ENCODE results near the gene VASH1. TPM values are rescaled to one million over a fixed set of nuclear protein-coding genes. Genes with fewer than 3 reads are reported as not detected.

The VASH1 gene
- total RNA-seq, 2 donors from 2014 or later, result 10.3 to 19.8 TPM

DNA sequence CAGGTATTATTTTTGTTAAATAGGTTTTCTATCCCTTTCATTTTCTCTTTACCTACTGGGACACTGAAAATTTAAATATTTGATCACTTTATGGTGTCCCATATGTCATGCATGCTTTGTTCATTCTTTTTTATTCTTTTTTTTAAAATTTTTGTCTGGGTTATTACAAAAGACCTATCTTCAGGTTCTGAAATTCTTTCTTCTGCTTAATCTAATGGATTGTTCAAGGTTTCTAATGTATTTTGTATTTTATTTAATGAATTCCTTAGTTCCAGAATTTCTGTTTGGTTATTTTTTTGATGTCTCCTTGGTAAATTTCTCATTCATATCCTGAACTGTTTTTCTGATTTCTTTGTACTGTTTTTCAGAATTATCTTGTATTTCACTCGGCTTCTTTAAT, 20.2 kb upstream of the VASH1 start:
- 91% methylated on average over 1 of the region's 1 CpG; no CpG with 5 or more reads in 1 of the 2 experiments for WGBS, 2 experiments (ENCODE audit: insufficient coverage in 1 of 2, insufficient read length in 1 of 2)
- Histone ChIP-seq H3K36me3 (ENCODE audit: control insufficient read depth, insufficient read depth, low read length) (no peaks in the 10 kb centered on the region), H3K4me3 (ENCODE audit: low read length) (no peak overlapping the region), H3K9ac (ENCODE audit: extremely low read depth, low read length, poor library complexity, severe bottlenecking) (no peak overlapping the region), H3K9me3 (ENCODE audit: control insufficient read depth, low read length) (peaks cover 25% of the 10 kb centered on the region), H3K27ac (ENCODE audit: low read depth, low read length) (no peak overlapping the region), H3K4me1 (ENCODE audit: control insufficient read depth, insufficient read depth, low read length) (no peaks in the 10 kb centered on the region), H3K27me3 (ENCODE audit: control insufficient read depth, insufficient read depth, low read length, poor library complexity, severe bottlenecking) (no peaks in the 10 kb centered on the region)
- H3K9me3 Mint-ChIP-seq, result peaks cover 36% of the 10 kb centered on the region
- no peak overlapping the region for H3K4me3 Mint-ChIP-seq
- peaks cover 17% of the 10 kb centered on the region for H3K27me3 Mint-ChIP-seq (ENCODE audit: insufficient read depth)
- TF ChIP-seq, protein P1, sequence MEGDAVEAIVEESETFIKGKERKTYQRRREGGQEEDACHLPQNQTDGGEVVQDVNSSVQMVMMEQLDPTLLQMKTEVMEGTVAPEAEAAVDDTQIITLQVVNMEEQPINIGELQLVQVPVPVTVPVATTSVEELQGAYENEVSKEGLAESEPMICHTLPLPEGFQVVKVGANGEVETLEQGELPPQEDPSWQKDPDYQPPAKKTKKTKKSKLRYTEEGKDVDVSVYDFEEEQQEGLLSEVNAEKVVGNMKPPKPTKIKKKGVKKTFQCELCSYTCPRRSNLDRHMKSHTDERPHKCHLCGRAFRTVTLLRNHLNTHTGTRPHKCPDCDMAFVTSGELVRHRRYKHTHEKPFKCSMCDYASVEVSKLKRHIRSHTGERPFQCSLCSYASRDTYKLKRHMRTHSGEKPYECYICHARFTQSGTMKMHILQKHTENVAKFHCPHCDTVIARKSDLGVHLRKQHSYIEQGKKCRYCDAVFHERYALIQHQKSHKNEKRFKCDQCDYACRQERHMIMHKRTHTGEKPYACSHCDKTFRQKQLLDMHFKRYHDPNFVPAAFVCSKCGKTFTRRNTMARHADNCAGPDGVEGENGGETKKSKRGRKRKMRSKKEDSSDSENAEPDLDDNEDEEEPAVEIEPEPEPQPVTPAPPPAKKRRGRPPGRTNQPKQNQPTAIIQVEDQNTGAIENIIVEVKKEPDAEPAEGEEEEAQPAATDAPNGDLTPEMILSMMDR (conservative IDR thresholded peaks at IDR 0.05), result no peak
- no peak overlapping the region for H3K27ac Mint-ChIP-seq
- no peaks in the 10 kb centered on the region for H3K4me1 Mint-ChIP-seq
- no peak for DNase-seq
- H3K36me3 Mint-ChIP-seq (ENCODE audit: low read depth), result no peaks in the 10 kb centered on the region

DNA sequence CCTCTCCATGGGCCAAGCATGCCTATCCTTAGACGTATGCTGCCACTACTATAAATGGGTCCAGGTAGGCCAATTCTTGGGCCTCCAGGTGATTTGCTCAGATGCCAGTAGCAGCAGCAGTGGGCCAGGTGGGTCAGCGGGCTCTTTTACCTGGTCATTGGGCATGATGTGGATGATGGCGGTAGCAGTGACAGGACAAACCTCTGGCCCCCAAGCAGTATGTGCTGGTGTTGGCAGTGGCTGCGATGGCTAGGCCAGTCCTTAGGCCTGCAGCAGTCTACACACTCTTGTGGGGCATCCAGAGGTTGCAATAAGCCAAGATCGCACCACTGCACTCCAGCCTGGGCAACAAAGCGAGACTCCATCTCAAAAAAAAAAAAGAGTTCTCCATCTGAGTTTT, 19.1 kb upstream of the VASH1 start:
- Histone ChIP-seq H3K27ac (ENCODE audit: low read depth, low read length) (no peak overlapping the region), H3K4me3 (ENCODE audit: low read length) (no peak overlapping the region), H3K9me3 (ENCODE audit: control insufficient read depth, low read length) (peaks cover 25% of the 10 kb centered on the region), H3K4me1 (ENCODE audit: control insufficient read depth, insufficient read depth, low read length) (no peaks in the 10 kb centered on the region), H3K9ac (ENCODE audit: extremely low read depth, low read length, poor library complexity, severe bottlenecking) (no peak overlapping the region), H3K36me3 (ENCODE audit: control insufficient read depth, insufficient read depth, low read length) (no peaks in the 10 kb centered on the region), H3K27me3 (ENCODE audit: control insufficient read depth, insufficient read depth, low read length, poor library complexity, severe bottlenecking) (no peaks in the 10 kb centered on the region)
- Mint-ChIP-seq H3K27me3 (ENCODE audit: insufficient read depth) (peaks cover 18% of the 10 kb centered on the region), H3K4me3 (no peak overlapping the region), H3K4me1 (no peaks in the 10 kb centered on the region), H3K36me3 (ENCODE audit: low read depth) (no peaks in the 10 kb centered on the region), H3K27ac (no peak overlapping the region), H3K9me3 (peaks cover 37% of the 10 kb centered on the region)
- DNase-seq, result no peak
- TF ChIP-seq, protein P1 (conservative IDR thresholded peaks at IDR 0.05), result no peak
- WGBS, 2 experiments (ENCODE audit: insufficient coverage in 1 of 2, insufficient read length in 1 of 2), result 50 to 80% methylated on average over 2 to 6 of the region's 6 CpGs

DNA sequence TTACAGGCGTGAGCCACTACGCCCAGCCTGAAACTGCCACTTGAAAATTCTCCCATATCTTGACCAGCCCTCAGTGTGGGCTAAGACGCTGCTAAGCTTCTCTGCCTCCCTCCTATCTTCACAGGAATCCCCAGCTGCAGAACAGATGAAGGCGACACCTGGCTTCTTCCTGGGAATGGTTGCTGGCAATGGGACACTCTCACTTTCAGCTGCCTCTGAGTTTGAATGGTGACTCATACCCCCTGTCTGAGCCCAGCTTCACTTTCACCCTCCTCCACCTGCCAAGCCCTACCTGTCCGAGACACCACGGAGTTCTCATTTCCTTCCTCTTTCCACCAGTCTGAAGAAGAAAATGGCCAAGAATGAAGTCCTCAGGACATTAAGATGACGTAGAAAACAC, 18.3 kb upstream of the VASH1 start:
- H3K9ac ChIP-seq (ENCODE audit: extremely low read depth, low read length, poor library complexity, severe bottlenecking), result no peak overlapping the region
- peaks cover 25% of the 10 kb centered on the region for H3K9me3 ChIP-seq (ENCODE audit: control insufficient read depth, low read length)
- H3K27ac ChIP-seq (ENCODE audit: low read depth, low read length), result no peak overlapping the region
- Mint-ChIP-seq H3K4me3 (no peak overlapping the region), H3K36me3 (ENCODE audit: low read depth) (no peaks in the 10 kb centered on the region), H3K27ac (no peak overlapping the region), H3K9me3 (peaks cover 38% of the 10 kb centered on the region), H3K27me3 (ENCODE audit: insufficient read depth) (peaks cover 22% of the 10 kb centered on the region), H3K4me1 (no peaks in the 10 kb centered on the region)
- TF ChIP-seq, protein P1 (conservative IDR thresholded peaks at IDR 0.05), result no peak
- 82 to 85% methylated on average over 6 to 7 of the region's 7 CpGs for WGBS, 2 experiments (ENCODE audit: insufficient coverage in 1 of 2, insufficient read length in 1 of 2)
- no peaks in the 10 kb centered on the region for H3K36me3 ChIP-seq (ENCODE audit: control insufficient read depth, insufficient read depth, low read length)
- no peaks in the 10 kb centered on the region for H3K4me1 ChIP-seq (ENCODE audit: control insufficient read depth, insufficient read depth, low read length)
- H3K27me3 ChIP-seq (ENCODE audit: control insufficient read depth, insufficient read depth, low read length, poor library complexity, severe bottlenecking), result no peaks in the 10 kb centered on the region
- peak; percentile 70 for DNase-seq
- no peak overlapping the region for H3K4me3 ChIP-seq (ENCODE audit: low read length)
